NCI-H345 treated with DMSO at 0.1 percent for 48 hours (cell line): Measurements from ENCODE around the gene RBPMS2.
"Not testable (repeated sequence)": the region's sequence is repeated elsewhere in the genome, so short reads cannot be mapped to it uniquely, and the experiment has no call there.

Source experiments
- DNase-seq: peaks from one replicate; lab custom pipeline; 2025; ENCODE audit not compliant: unreplicated experiment; lab: John Stamatoyannopoulos, UW

Gene RBPMS2

GRCh38 chr15:64775551-64776401, at the start of gene RBPMS2:
TSS of gene RBPMS2 (minus strand) at chr15:64775589. CDS start at chr15:64775319, 270 bp downstream.
- DNase-seq, result no peak

GRCh38 chr15:64824929-64825430, 49.6 kb upstream of the RBPMS2 start:
- DNase-seq, result no peak

- no peak for DNase-seq
Measured at GRCh38 chr15:64816452-64816851, 41.1 kb upstream of the RBPMS2 start.

DNA sequence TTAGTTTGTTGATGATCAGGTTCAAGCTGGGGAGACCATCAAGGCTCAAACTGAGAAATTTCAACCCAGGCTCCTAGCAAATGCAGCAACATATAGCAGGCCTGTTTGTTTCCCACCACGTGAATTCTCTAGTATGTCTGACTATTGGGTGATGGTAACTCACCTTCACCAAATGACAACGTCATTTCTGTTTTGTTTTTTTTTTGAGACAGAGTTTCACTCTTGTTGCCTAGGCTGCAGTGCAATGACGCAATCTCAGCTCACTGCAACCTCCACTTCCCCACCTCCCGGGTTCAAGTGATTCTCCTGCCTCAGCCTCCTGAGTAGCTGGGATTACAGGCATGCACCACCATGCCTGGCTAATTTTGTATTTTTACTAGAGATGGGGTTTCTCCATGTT, 39.6 kb upstream of the RBPMS2 start:
- not testable (repeated sequence) for DNase-seq

- DNase-seq, result not testable (repeated sequence)
Measured at GRCh38 chr15:64814283-64814682, 38.9 kb upstream of the RBPMS2 start.

DNA sequence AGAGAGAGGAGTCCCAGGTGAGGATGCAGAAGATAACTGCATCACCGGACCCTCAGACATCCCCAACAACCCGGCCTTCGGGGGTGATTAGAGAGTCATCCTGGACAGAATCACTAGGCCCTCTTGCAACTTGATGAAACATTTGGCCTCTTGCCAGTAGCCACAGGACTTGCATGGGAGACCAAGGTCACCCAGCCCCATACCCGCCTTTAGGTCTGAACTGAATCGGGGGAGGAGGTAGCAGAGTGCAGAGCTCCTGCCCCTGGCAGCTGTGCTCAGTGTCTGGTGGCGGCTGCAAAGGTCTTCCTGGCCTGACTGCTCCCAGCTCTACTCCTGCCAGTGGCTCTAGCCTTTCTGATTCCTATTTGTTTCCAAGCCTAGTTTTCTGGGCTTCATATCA, 37.7 kb upstream of the RBPMS2 start:
- no peak for DNase-seq

DNA sequence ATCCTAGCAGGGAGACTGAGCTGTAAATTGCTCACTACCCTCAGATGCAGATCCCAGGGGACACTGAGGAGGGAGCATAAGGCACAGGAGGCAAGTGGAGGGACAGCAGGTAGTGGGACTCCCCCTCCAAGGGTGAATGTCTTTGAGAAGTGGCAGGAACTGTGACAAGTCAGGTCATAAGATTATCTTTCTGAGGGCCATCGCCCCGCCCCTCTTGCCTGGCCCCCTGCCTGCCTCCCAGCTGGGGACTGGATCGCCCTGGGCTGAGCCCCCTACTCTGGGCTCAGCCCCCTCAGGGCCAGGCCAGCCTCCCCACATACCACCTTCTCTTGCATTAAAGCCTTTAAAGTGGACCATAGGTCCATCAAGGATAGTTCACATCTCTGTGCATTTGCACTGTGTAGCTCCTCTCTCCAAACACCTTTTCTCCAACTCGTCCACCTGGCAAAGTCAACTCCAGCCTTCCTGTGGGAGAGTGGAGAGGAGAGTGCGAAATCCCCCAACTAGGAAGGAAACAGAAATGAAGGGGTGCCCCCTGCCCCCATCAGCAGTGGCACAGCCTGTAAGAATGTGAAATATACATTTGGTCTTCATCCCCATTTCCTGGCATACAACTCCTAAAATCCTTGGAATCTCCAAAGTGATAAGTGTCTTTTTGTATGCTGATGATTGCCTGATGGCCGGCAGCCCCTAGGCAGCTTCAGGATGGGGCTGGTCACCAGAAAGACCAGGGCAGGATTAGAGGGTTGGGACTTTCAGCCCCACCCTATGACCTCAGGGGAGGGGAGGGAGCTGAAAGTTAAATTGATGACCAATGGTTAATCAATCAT, 35.3 kb upstream of the RBPMS2 start:
- no peak for DNase-seq

GRCh38 chr15:64809649-64810496, 34.5 kb upstream of the RBPMS2 start:
- DNase-seq, result peak; percentile 48

- no peak for DNase-seq
Measured at GRCh38 chr15:64808785-64809453, 33.5 kb upstream of the RBPMS2 start.

GRCh38 chr15:64807751-64808222, 32.4 kb upstream of the RBPMS2 start:
- no peak for DNase-seq

GRCh38 chr15:64807051-64807749, 31.8 kb upstream of the RBPMS2 start:
- DNase-seq, result no peak

DNA sequence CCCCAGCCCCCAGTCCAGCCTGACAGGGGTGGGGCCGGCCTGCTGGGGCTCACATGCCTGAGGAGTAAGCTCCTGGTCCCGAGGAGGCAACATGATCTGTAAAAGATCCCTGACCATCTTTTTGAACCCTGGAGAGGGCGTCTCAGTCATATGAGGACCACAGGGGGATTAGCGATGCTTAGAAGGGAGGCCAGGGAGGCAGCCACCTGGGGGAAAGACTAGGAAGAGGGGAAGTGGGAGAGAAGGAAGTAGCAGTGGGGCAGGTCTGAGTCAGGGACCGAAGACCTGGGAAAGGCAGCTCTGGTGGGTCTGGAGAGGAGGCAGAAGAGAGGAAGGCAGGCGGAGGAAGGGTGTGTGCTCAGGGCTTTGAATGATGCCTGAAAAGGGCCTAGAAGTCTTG, 31.1 kb upstream of the RBPMS2 start:
- DNase-seq, result no peak

DNA sequence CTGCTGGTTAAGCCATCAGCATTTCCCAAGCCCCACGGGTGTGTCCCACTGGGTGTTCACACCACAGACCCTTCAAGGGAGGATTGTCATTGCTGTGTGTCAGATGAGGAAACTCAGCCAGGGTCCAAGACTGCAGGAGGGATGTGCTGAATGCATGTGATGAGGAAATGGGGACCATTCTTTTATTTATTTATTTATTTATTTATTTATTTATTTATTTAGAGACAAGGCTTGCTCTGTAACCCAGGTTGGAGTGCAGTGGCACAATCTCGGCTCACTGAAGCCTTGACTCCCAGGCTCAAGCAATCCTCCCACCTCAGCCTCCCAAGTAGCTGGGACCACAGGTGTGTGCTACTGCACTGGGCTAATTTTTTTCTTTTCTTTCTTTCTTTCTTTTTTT, 29.2 kb upstream of the RBPMS2 start:
- DNase-seq, result no peak

DNA sequence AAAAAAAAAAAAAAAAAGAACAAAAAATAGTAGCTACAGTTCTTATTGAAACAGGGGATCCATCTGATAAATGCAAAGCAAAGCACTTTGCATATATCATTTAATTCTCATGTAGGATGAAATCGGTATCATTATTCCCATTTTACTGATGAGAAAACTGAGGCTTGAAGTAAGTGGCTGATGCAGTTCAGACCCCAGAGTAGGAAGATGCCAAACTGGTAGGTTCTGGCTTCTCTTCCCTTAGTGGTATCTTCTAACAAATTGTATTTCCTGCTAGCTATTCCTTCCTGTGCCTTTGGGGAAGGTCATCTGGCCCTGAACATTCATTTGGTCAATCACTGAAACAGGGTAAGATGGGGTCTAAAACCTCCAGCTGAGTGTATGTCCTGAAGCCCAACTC, 28.1 kb upstream of the RBPMS2 start:
- DNase-seq, result no peak

GRCh38 chr15:64800476-64800875, 25.1 kb upstream of the RBPMS2 start:
- no peak for DNase-seq

DNA sequence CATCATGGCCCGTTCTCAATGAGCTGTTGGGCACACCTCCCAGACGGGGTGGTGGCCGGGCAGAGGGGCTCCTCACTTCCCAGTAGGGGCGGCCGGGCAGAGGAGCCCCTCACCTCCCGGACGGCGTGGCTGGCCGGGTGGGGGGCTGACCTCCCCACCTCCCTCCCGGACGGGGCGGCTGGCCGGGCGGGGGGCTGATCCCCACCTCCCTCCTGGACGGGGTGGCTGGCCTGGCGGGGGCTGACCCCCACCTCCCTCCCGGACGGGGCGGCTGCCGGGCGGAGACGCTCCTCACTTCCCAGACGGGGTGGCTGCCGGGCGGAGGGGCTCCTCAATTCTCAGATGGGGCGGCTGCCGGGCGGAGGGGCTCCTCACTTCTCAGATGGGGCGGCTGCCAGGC, 23.5 kb upstream of the RBPMS2 start:
- DNase-seq, result not testable (repeated sequence)

GRCh38 chr15:64795921-64796320, 20.5 kb upstream of the RBPMS2 start:
- DNase-seq, result not testable (repeated sequence)

- DNase-seq, result not testable (repeated sequence)
Measured at GRCh38 chr15:64795299-64795698, 19.9 kb upstream of the RBPMS2 start.

- DNase-seq, result no peak
Measured at GRCh38 chr15:64792282-64792681, 16.9 kb upstream of the RBPMS2 start.

- no peak for DNase-seq
Measured at GRCh38 chr15:64791401-64791800, 16.0 kb upstream of the RBPMS2 start.
